ENCODE results near the gene RREB1.

RREB1 gene

DNA sequence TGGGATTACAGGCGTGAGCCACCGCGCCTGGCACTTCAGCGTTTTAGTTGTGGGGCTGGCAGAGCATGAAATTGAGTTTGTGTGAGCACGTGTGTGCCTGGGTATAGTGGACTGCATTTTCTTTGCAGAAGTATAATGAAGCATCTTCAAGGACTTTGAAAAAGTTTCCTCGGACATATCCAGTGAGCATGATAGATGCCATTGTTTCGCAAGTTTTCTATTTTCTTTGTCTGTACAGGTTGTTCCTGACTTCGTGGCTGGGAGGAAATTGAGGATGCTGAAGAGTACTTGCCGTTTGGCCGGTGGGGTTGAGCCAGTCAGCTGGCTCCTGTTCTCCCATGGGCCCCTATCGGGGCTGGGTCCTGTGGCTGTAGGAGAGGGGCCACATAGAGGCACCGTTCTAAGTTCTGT lies 55.9 kb downstream of the RREB1 start:
- no peaks in the 10 kb centered on the region for H3K9me3 ChIP-seq
- TF ChIP-seq, protein P1, sequence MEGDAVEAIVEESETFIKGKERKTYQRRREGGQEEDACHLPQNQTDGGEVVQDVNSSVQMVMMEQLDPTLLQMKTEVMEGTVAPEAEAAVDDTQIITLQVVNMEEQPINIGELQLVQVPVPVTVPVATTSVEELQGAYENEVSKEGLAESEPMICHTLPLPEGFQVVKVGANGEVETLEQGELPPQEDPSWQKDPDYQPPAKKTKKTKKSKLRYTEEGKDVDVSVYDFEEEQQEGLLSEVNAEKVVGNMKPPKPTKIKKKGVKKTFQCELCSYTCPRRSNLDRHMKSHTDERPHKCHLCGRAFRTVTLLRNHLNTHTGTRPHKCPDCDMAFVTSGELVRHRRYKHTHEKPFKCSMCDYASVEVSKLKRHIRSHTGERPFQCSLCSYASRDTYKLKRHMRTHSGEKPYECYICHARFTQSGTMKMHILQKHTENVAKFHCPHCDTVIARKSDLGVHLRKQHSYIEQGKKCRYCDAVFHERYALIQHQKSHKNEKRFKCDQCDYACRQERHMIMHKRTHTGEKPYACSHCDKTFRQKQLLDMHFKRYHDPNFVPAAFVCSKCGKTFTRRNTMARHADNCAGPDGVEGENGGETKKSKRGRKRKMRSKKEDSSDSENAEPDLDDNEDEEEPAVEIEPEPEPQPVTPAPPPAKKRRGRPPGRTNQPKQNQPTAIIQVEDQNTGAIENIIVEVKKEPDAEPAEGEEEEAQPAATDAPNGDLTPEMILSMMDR (IDR thresholded peaks at IDR 0.05; ENCODE audit: low read depth, low read length) = no peak
- no peaks in the 10 kb centered on the region for H3K4me1 ChIP-seq
- H3K4me3 ChIP-seq (ENCODE audit: low read depth, low read length) = no peak overlapping the region
- H3K36me3 ChIP-seq = no peaks in the 10 kb centered on the region
- H3K27me3 ChIP-seq = no peaks in the 10 kb centered on the region
- no peak for DNase-seq

DNA sequence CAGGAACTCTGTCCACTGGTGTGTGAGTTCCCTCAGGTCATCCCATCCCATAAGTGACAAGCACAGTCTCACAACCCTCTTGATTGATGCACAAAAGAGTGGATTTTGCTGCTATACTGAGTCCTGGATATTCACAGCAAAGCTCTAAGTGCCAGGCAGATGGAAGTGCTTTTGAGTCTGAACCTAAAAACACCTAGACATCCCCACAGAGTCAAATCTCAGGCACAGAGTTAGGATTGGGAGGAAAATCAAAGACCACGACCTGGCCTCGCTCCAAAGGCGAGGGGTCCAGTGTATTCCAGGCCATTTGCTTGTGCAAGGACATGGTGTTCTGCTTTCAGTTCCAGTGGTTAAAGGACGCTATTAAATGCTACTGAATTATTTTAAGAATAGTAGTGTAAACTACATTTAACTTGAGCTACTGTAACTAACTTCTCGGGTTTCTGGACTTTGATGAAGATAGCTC lies 56.8 kb downstream of the RREB1 start:
- no peaks in the 10 kb centered on the region for H3K27me3 ChIP-seq
- no peaks in the 10 kb centered on the region for H3K4me1 ChIP-seq
- no peak for DNase-seq

DNA sequence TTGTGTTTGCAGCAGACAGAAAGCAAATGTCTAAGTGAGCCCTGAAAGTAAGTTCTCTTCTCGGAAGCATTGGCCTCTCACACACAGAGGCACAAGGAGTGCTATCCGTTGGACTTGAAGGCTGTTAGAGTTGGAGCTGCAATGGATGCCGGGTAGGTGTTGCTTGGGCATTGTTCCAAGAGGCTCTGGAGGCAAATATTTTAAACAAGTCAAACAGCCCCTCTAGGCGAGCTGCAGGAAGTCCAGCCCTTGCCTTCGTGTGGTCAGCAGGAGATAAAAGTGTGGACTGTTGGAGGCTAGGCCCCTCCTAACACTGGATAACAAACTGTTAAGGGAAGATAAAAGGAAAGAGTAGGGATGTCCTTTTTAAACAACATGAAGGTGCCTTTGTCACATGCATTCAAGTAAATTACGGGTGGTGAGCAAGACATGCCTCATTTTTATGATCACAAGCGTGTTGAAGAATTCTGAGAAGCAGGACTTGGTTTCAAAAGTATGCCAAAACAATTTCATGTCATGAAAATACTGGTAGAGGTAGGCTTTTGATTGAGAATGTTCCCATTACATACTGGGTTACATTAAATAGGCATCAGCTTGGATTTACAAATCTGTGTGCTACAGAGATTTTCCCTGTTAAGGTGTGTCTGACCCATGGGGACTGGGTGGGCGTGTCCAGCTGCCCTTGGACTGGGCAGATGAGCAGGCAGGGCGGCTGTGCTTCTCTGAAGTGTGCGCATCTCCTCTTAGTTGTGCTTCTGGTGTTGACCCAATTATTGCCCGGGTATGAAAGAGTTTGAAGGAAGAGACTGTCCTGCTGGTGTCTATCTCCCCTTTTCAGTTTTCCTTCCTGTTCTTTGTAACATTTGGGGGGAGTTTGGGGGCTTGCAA lies 57.5 kb downstream of the RREB1 start:
- Histone ChIP-seq H3K4me1 (no peaks in the 10 kb centered on the region; the same call in 1 of the 2 replicates), H3K4me3 (ENCODE audit: low read depth, low read length) (no peak overlapping the region), H3K27me3 (no peaks in the 10 kb centered on the region), H3K9me3 (no peaks in the 10 kb centered on the region), H3K36me3 (no peaks in the 10 kb centered on the region)
- TF ChIP-seq, protein P1 (IDR thresholded peaks at IDR 0.05; ENCODE audit: low read depth, low read length) = no peak
- DNase-seq = no peak

More for the DNA sequence above, 56.8 kb downstream of the RREB1 start:
- no peaks in the 10 kb centered on the region for H3K36me3 ChIP-seq
- no peaks in the 10 kb centered on the region for H3K9me3 ChIP-seq
- TF ChIP-seq, protein P1 (IDR thresholded peaks at IDR 0.05; ENCODE audit: low read depth, low read length) = no peak
- H3K4me3 ChIP-seq (ENCODE audit: low read depth, low read length) = no peak overlapping the region

DNA sequence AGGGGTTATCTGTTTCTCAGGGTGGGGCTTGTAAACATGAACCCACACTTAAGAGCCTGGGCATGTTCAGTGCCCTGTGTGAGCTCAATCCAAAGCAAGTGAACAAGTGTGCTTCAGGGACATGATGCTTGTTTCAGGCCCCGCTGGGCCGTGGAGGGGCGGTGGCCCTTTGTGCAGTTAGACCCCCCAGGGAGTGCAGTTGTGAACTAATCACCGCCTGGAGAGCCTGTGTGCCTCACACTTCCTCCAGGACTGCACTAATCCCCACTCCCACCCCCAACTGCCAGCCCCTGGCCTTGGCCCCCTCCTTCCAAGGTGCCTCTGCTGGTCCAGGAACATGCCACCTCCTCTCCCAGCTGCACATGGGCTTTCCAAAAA lies 58.1 kb downstream of the RREB1 start:
- Histone ChIP-seq H3K9me3 (no peaks in the 10 kb centered on the region), H3K4me1 (no peaks in the 10 kb centered on the region; the same call in 1 of the 2 replicates), H3K36me3 (no peaks in the 10 kb centered on the region), H3K4me3 (ENCODE audit: low read depth, low read length) (no peak overlapping the region), H3K27me3 (no peaks in the 10 kb centered on the region)
- DNase-seq = no peak
- TF ChIP-seq, protein P1 (IDR thresholded peaks at IDR 0.05; ENCODE audit: low read depth, low read length) = no peak

DNA sequence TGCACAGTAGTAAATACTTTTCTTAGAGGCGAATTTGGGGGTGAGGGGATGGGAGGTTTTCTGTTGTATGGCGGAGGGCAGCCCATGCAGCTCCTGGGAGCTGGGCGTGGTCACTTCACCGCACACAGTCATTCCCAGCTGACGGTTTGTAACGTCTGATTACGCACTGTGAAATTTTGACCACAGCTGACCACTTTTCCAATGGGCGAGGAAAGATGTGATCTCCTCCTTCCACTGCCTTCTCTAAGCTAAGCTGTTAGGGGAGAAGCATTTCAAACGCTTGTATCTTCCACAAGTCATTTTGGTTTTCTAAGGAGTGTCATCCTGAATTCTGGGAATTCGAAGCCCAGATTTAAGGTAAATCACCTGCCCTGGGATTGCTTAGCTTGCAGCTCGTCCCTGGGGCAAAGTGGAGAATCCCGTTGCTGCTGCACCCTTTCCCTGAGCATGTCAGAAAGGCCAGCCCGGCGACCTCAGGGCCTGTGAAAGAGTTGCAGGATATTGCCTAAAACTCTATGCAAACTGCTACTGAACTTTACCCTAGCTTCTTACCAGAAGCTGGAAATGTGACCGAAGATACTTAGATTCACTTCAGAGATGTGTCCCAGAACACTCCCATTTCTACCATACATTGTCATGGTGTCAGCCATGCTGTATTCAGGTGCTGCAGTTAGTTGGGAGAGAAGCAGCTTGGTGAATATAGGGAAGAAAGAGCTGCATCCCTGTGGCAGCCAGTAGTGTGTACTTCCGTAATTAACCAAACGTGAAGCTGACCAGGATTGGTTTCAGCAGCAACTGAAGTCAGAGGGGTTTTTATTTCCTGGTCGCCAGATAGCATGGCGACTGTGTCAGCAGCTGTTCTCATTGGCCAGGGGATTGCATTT lies 58.9 kb downstream of the RREB1 start:
- H3K4me3 ChIP-seq (ENCODE audit: low read depth, low read length) = no peak overlapping the region
- no peaks in the 10 kb centered on the region for H3K27me3 ChIP-seq
- H3K9me3 ChIP-seq = no peaks in the 10 kb centered on the region
- H3K4me1 ChIP-seq = no peaks in the 10 kb centered on the region; the same call in 1 of the 2 replicates
- TF ChIP-seq, protein P1 (IDR thresholded peaks at IDR 0.05; ENCODE audit: low read depth, low read length) = no peak
- DNase-seq = no peak
- no peaks in the 10 kb centered on the region for H3K36me3 ChIP-seq
